Hematopoietic multipotent progenitor cell treated with erythropoietin and hydrocortisone succinate and interleukin-3 and kit ligand, for 17 days (in vitro differentiated cells): Measurements from ENCODE around the gene GDPD1.
"Not testable (repeated sequence)": the region's sequence is repeated elsewhere in the genome, so short reads cannot be mapped to it uniquely, and the experiment has no call there.

Source experiments
- DNase-seq: peaks from one replicate; pipeline ENCODE4 v3.0.0-alpha.2; 2015; ENCODE audit warnings: low spot score

Gene GDPD1

DNA sequence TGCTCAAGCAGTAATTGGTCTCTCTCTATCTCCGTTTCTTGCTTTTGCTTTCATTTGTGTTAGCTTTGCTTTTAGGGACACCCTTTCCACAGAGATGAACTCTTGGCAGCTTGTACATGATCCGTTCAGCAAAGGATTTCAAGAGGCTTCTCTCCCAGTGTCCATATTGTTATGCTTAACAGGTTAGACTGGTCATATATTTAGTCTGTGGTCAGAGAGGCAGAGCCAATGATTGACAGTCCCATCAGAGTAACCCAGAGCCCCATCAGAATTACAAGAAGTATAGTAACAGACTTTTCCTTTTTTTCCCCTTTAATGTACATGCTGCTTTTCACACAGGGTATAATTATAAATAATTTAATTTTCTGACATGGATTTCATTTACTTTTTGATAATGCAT lies 34.4 kb downstream of the GDPD1 start:
- DNase-seq, result no peak

GRCh38 chr17:59257101-59257500 lies 36.8 kb downstream of the GDPD1 start:
- no peak for DNase-seq

DNA sequence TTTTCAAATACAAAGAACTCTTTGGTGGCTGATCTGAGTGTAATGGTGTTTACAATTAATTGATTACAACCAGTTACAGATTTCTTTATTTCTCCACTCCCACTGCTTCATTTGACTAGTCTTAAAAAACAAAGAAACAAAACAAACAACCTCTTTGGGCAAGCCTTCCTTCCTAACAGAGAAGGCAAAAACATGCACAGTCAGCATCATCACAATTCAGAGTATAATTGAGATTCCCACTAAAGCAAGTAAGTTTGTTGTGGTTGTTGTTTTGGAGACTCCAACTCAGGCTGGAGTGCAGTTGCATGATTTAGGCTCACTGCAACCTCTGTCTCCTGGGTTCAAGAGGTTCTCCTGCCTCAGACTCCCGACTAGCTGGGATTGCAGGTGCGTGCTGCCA lies 40.4 kb downstream of the GDPD1 start:
- DNase-seq, result no peak

GRCh38 chr17:59266745-59267144 lies 46.4 kb downstream of the GDPD1 start:
- DNase-seq, result no peak

- DNase-seq, result no peak
Observed at GRCh38 chr17:59267776-59268175, 47.5 kb downstream of the GDPD1 start.

DNA sequence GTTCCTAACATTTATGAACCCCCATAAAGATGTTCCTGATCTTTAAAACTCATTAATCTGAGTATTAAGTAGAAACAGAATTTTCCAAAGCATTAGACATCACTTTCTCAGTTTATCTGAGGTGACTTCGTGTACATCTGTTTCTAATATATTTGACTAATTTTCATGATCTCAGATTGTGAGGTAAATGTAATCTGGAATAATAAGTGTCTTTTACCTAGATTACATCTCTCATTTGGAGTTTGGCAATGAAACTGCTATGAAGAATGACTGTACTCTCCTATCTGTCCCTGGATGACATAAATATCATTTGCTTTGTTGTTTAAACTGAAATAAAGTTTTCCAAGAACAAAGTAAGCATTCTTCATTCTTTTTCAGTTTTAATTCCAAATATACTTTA lies 55.3 kb downstream of the GDPD1 start:
- DNase-seq, result no peak

DNA sequence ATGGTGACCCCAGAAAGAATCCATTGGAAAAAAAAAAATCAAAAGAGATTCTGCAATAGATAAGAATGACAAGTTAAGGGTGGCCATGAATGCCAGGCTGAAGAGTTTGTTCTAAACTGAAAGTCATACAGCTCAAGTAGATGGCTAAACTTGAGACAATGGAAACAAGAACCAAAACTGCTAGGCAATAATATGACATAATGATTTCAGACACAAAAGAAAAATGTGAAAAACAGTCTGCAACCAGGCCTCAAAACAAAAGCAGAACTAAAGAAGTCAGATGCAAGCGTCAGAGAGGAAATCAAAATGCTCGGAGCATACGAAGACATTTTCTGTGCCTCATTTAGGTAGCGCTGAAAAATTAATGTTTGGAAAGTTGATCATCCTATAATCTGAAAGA lies 56.7 kb downstream of the GDPD1 start:
- DNase-seq, result no peak

GRCh38 chr17:59278406-59278805 lies 58.1 kb downstream of the GDPD1 start:
- DNase-seq, result no peak

DNA sequence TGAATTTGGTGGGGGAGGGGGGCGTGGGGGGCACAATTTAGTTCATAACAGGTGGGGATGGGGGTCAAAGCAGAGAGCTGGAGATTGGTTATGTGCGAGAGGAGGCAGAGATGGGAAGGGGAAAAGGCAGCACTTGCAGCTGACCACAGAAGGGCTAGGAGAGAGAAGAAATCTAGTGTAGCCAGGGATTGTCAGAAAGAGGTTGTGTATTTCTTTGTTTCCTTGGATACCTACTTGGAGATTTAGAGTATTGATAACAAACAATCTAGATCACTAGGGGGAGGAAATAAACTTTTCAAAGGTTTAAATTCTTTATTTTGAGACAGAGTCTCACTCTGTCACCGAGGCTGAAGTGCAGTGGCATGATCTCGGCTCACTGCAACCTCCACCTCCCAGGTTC lies 64.0 kb downstream of the GDPD1 start:
- DNase-seq, result no peak

GRCh38 chr17:59287452-59287851 lies 67.1 kb downstream of the GDPD1 start:
- no peak for DNase-seq

DNA sequence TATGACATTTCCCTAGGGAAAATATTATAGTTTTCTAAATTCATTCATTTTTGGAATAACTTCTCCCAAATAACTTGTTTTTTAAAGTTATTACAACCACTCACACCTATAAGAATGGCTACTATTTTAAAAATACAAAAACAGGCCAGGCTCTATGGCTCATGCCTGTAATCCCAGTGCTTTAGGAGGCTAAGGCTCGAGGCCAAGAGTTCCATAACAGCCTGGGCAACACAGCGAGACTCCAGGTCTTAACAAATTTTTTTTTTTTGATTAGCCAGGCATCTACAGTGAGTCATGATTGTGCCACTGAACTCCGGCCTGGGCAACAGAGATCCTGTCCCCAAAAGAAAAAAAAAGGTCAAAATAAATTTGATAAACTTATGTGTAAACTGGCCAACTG lies 67.6 kb downstream of the GDPD1 start:
- DNase-seq, result no peak

GRCh38 chr17:59289981-59290301 lies 69.6 kb downstream of the GDPD1 start:
- no peak for DNase-seq

DNA sequence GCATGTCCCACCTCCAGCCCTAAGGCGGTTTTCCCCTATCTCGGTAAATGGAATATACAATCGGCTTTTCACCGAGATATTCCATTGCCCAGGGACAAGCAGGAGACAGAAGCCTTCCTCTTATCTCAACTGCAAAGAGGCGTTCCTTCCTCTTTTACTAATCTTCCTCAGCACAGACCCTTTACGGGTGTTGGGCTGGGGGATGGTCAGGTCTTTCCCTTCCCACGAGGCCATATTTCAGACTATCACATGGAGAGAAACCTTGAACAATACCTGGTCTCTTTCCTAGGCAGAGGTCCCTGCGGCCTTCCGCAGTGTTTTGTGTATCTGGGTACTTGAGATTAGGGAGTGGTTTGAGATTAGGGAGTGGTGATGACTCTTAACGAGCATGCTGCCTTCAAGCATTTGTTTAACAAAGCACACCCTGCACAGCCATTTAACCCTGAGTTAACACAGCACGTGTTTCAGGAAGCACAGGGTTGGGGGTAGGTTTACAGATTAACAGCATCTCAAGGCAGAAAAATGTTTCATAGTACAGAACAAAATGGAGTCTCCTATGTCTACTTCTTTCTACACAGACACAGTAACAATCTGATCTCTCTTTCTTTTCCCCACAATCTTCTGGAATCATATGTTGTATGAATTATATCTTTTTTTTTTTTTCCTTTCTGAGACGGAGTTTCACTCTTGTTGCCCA lies 70.1 kb downstream of the GDPD1 start:
- not testable (repeated sequence) for DNase-seq

- no peak for DNase-seq
Observed at GRCh38 chr17:59292174-59292523, 71.8 kb downstream of the GDPD1 start.

GRCh38 chr17:59296190-59296589 lies 75.9 kb downstream of the GDPD1 start:
- no peak for DNase-seq

DNA sequence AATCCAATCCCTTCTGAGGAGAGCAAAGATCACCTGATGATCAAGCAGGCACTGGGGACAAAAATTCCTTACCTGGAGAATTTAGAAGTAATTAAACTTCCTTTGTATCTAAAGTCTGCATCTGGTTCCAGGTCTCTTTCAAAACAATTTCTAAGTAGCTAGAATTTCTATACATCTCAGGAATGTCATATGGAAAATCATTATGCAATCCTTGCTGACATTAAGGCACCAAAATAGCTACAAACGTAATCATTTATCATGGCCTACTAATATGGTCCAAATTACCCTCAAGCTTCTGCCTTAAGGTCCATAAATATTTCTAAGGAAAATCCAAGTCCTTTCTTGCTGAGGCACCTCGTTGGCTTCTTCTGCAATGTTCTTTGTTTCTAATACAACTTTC lies 78.2 kb downstream of the GDPD1 start:
- no peak for DNase-seq

- no peak for DNase-seq
Observed at GRCh38 chr17:59299400-59300092, 79.2 kb downstream of the GDPD1 start.

GRCh38 chr17:59300941-59301340 lies 80.6 kb downstream of the GDPD1 start:
- no peak for DNase-seq

- DNase-seq, result no peak
Observed at GRCh38 chr17:59304811-59305210, 84.5 kb downstream of the GDPD1 start.

DNA sequence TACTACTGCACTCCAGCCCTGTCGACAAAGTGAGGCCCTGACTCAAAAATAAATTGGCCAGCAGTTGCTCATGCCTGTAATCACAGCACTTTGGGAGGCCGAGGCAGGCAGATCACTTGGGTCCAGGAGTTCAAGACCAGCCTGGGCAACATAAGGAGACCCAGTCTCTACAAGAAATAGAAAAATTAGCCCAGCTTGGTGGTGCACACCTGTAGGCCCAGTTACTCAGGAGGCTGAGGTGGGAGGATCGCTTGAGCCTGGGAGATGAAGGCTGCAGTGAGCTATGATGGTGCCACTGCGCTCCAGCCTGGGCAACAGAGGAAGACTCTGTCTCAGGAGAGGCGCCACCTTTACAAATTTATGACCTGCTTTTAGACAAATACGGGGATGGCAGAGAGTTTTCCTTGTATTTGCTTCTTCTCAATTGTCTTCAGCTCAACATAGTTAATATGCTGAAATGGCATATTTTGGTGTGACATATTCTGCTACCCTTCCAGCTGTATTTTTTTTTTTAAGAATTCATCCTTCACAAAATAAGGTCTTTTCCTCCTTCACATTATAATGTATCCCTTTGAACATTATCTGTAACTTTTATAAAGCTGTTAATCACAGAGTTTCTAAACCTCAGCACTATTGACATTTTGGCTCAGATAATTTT lies 90.1 kb downstream of the GDPD1 start:
- no peak for DNase-seq

GRCh38 chr17:59311051-59311468 lies 90.7 kb downstream of the GDPD1 start:
- peak; percentile 55 for DNase-seq

- DNase-seq, result not testable (repeated sequence)
Observed at GRCh38 chr17:59311521-59311920, 91.2 kb downstream of the GDPD1 start.

GRCh38 chr17:59315866-59316265 lies 95.6 kb downstream of the GDPD1 start:
- no peak for DNase-seq
